ENCODE results near the gene CRCP.
"Not testable (repeated sequence)": the region's sequence is repeated elsewhere in the genome, so short reads cannot be mapped to it uniquely, and the experiment has no call there.

The CRCP gene

DNA sequence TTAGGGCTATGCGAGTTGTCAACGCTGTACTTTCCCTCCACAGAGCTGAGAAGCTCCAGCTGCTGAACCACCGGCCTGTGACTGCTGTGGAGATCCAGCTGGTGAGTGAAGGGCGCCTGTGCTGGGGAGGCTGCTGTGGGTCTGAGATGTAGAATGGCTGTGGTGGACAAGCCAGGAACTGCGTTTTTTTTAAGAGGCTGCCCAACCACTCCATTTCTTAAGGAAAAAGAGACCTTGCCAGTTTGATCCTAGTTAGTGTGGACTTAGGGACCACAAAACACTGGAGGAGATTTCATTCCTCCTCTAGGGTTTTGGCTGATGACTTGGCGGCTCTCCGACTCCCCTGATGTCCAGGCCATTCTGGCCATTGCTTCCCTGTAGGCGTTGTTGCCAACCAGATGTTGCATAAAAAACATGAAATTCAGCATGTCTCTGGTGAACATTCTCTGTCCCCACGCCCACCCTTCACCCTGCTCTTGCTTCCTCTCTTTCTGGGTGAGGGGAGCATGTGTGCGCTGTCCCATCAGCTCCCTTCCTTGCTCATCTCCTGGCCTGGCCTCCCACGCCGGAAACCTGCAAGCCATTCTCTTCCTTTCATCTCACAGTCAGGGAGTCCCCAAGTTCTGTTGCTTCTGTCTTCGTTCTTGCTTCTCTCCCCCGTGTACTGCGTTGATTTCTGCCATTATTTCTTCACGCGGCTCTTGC is 30.9 kb downstream of the CRCP start:
- no peaks in the 10 kb centered on the region for H3K27me3 ChIP-seq (ENCODE audit: insufficient read depth, poor library complexity, severe bottlenecking)
- no peaks in the 10 kb centered on the region for H3K9me3 ChIP-seq (ENCODE audit: severe bottlenecking)
- no peak for DNase-seq (ENCODE audit: low spot score)
- H3K4me1 ChIP-seq (ENCODE audit: insufficient read depth, poor library complexity, severe bottlenecking): peaks cover 21% of the 10 kb centered on the region
- no peak overlapping the region for H3K27ac ChIP-seq (ENCODE audit: poor library complexity, severe bottlenecking)
- ATAC-seq (ENCODE audit: low read depth): no peak
- H3K4me3 ChIP-seq (ENCODE audit: severe bottlenecking): no peak overlapping the region
- peaks cover 63% of the 10 kb centered on the region for H3K36me3 ChIP-seq (ENCODE audit: low read depth)
- TF ChIP-seq, protein P1, sequence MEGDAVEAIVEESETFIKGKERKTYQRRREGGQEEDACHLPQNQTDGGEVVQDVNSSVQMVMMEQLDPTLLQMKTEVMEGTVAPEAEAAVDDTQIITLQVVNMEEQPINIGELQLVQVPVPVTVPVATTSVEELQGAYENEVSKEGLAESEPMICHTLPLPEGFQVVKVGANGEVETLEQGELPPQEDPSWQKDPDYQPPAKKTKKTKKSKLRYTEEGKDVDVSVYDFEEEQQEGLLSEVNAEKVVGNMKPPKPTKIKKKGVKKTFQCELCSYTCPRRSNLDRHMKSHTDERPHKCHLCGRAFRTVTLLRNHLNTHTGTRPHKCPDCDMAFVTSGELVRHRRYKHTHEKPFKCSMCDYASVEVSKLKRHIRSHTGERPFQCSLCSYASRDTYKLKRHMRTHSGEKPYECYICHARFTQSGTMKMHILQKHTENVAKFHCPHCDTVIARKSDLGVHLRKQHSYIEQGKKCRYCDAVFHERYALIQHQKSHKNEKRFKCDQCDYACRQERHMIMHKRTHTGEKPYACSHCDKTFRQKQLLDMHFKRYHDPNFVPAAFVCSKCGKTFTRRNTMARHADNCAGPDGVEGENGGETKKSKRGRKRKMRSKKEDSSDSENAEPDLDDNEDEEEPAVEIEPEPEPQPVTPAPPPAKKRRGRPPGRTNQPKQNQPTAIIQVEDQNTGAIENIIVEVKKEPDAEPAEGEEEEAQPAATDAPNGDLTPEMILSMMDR (IDR thresholded peaks at IDR 0.05; ENCODE audit: poor library complexity, severe bottlenecking): no peak

DNA sequence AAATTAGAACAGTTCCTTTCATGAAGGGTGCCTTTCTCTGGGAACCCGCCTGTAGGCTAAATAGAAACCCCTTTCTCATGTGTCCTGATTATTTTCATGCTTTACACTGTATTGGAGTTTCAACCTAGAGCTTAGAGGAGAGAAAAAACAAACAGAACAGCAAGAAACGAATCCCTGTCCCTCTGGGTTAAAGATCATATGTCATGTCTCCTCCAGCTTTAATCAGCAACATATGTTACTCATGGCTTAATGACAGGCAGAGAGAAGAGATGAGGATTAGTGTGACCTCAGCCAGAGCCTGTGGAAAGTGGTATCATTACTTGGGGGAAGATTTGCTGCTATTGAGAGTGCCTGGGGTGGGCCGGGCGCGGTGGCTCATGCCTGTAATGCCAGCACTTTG is 32.1 kb downstream of the CRCP start:
- no peaks in the 10 kb centered on the region for H3K9me3 ChIP-seq (ENCODE audit: severe bottlenecking)
- H3K27ac ChIP-seq (ENCODE audit: poor library complexity, severe bottlenecking): peak overlapping the region; percentile 70
- ATAC-seq (ENCODE audit: low read depth): no peak
- H3K27me3 ChIP-seq (ENCODE audit: insufficient read depth, poor library complexity, severe bottlenecking): no peaks in the 10 kb centered on the region
- no peak for DNase-seq (ENCODE audit: low spot score)
- peaks cover 58% of the 10 kb centered on the region for H3K36me3 ChIP-seq (ENCODE audit: low read depth)
- TF ChIP-seq, protein P1 (IDR thresholded peaks at IDR 0.05; ENCODE audit: poor library complexity, severe bottlenecking): no peak
- no peak overlapping the region for H3K4me3 ChIP-seq (ENCODE audit: severe bottlenecking)
- peaks cover 23% of the 10 kb centered on the region for H3K4me1 ChIP-seq (ENCODE audit: insufficient read depth, poor library complexity, severe bottlenecking)

DNA sequence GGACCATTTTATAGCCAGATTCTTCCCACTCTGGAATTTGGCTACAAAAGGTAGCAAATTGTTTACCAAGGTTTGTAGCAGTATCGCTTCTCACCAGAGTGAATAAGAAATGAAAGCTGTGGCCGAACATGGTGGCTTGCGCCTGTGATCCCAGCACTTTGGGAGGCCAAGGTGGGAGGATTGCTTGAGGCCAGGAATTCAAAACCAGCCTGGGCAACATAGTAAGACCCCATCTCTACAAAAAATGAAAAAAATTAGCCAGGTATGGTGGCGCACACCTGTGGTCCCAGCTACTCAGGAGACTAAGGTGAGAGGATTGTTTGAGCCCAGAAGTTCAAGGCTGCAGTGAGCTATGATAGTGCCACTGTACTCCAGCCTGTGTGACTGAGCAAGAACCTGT is 33.0 kb downstream of the CRCP start:
- not testable (repeated sequence) for H3K9me3 ChIP-seq (ENCODE audit: severe bottlenecking); DNase-seq (ENCODE audit: low spot score); ATAC-seq (ENCODE audit: low read depth); H3K27me3 ChIP-seq (ENCODE audit: insufficient read depth, poor library complexity, severe bottlenecking); H3K4me3 ChIP-seq (ENCODE audit: severe bottlenecking)
- H3K4me1 ChIP-seq (ENCODE audit: insufficient read depth, poor library complexity, severe bottlenecking): peaks cover 22% of the 10 kb centered on the region
- peaks cover 57% of the 10 kb centered on the region for H3K36me3 ChIP-seq (ENCODE audit: low read depth)
- H3K27ac ChIP-seq (ENCODE audit: poor library complexity, severe bottlenecking): peak overlapping the region; percentile 70

DNA sequence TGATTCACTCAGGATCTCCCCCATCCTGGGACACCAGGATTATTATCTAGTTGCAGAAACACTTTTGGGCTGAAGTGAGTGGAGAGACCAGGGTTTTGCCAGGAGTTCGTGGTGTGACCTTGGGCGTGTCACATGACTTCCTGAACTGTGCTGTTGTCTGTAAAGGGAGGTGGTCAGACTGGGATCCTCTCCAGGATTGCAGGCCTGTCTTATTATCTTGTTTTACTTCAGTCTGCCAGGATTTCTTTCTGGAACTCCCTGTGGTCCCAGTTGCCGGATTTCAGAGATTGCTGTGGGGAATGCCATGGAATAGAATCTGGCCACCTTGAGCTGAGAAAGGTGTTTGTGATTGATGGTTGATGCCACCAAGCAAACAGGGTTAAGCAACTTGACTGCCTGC is 35.8 kb downstream of the CRCP start:
- no peak for ATAC-seq (ENCODE audit: low read depth)
- Histone ChIP-seq H3K27me3 (ENCODE audit: insufficient read depth, poor library complexity, severe bottlenecking) (no peaks in the 10 kb centered on the region), H3K36me3 (ENCODE audit: low read depth) (peaks cover 68% of the 10 kb centered on the region), H3K9me3 (ENCODE audit: severe bottlenecking) (no peaks in the 10 kb centered on the region), H3K4me3 (ENCODE audit: severe bottlenecking) (no peak overlapping the region), H3K27ac (ENCODE audit: poor library complexity, severe bottlenecking) (peak overlapping the region; percentile 70), H3K4me1 (ENCODE audit: insufficient read depth, poor library complexity, severe bottlenecking) (peaks cover 17% of the 10 kb centered on the region)
- no peak for DNase-seq (ENCODE audit: low spot score)
- TF ChIP-seq, protein P1 (IDR thresholded peaks at IDR 0.05; ENCODE audit: poor library complexity, severe bottlenecking): no peak

GRCh38 chr7:66152371-66153191 is 37.9 kb downstream of the CRCP start:
- H3K4me3 ChIP-seq (ENCODE audit: severe bottlenecking): no peak overlapping the region
- no peaks in the 10 kb centered on the region for H3K9me3 ChIP-seq (ENCODE audit: severe bottlenecking)
- TF ChIP-seq, protein P1 (IDR thresholded peaks at IDR 0.05; ENCODE audit: poor library complexity, severe bottlenecking): no peak
- ATAC-seq (ENCODE audit: low read depth) (no peak), DNase-seq (ENCODE audit: low spot score) (no peak)
- no peaks in the 10 kb centered on the region for H3K27me3 ChIP-seq (ENCODE audit: insufficient read depth, poor library complexity, severe bottlenecking)
- H3K4me1 ChIP-seq (ENCODE audit: insufficient read depth, poor library complexity, severe bottlenecking): peaks cover 17% of the 10 kb centered on the region
- H3K36me3 ChIP-seq (ENCODE audit: low read depth): peaks cover 66% of the 10 kb centered on the region
- no peak overlapping the region for H3K27ac ChIP-seq (ENCODE audit: poor library complexity, severe bottlenecking)
